Liver (tissue), 3 donors: ENCODE data around the gene NINJ1.
A peak's percentile ranks its signal among the peaks of the same experiment; 100 is the strongest.

Experiments
- EGR1 ChIP-seq, 2 donors: IDR thresholded peaks; 2 replicates each; pipeline ENCODE4 v1.6.1; 2016 to 2018; ENCODE audit warnings: antibody characterized with exemption in 2 of 2, low read depth in 2 of 2
- FOXA1 ChIP-seq: IDR thresholded peaks from 2 replicates; pipeline ENCODE4 v1.6.1; 2016; ENCODE audit warnings: antibody characterized with exemption
- FOXA2 ChIP-seq: IDR thresholded peaks from 2 replicates; pipeline ENCODE4 v1.6.1; 2016; ENCODE audit warnings: antibody characterized with exemption
- JUND ChIP-seq, 2 donors: IDR thresholded peaks; 2 replicates each; pipeline ENCODE4 v1.6.1; 2016; ENCODE audit warnings: antibody characterized with exemption in 2 of 2
- RAD21 ChIP-seq, 2 donors: IDR thresholded peaks; 2 replicates each; pipeline ENCODE4 v1.6.1; 2016; ENCODE audit warnings: antibody characterized with exemption in 2 of 2, mild to moderate bottlenecking in 2 of 2
- RXRA ChIP-seq, 2 donors: IDR thresholded peaks; 2 replicates each; pipeline ENCODE4 v1.6.1; 2017 to 2018; ENCODE audit warnings: antibody characterized with exemption in 2 of 2, mild to moderate bottlenecking in 1 of 2
- SP1 ChIP-seq: IDR thresholded peaks from 2 replicates; pipeline ENCODE4 v1.6.1; 2018; ENCODE audit warnings: antibody characterized with exemption, mild to moderate bottlenecking
- TAF1 ChIP-seq: conservative IDR thresholded peaks from 2 replicates; pipeline ENCODE4 v1.6.1; 2016; ENCODE audit warnings: antibody characterized with exemption, mild to moderate bottlenecking
- YY1 ChIP-seq: IDR thresholded peaks from 2 replicates; pipeline ENCODE4 v1.6.1; 2016; ENCODE audit warnings: antibody characterized with exemption, mild to moderate bottlenecking
- TF ChIP-seq, protein P1 (sequence below): fragments of 150-350 bp; IDR thresholded peaks from 2 replicates; pipeline ENCODE4 v1.5.1; 2017; ENCODE audit warnings: improper control_type of control experiment, low read depth, low read length; ENCODE audit not compliant: missing input control
- TF ChIP-seq, protein P2 (sequence below): IDR thresholded peaks from 2 replicates; pipeline ENCODE4 v1.6.1; 2016; ENCODE audit warnings: antibody characterized with exemption
- TF ChIP-seq, protein P3 (sequence below): IDR thresholded peaks from 2 replicates; pipeline ENCODE4 v1.6.1; 2016; ENCODE audit warnings: antibody characterized with exemption, mild to moderate bottlenecking
- donor health status: healthy.
- donor health status: healthy.

DNA sequence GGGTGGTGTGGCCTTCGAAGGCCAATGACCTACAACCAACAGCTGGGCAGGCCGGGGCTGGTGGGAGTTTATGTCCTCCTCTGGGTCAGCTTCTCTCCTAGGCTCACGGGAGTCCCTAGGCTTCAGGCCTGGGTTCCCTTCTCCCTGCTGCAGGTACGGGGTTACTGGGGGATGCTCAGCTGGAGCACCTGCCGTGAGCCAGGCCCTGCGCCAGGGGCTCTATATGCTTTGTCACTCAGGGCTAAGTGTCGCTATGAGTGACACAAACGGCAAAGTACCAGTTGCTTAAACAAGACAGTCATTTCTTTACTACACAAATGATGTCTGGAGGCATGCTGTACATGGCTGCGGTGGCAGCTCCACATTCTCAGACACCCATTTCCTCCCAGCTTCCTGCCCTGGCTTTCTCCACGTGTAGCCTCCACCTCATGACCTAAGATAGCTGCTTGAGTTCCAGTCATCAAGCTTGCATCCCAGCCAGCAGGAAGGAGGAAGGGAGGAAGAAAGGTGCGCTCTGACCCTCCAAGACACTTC is 22.5 kb upstream of the NINJ1 start:
- TF ChIP-seq RXRA (IDR thresholded peaks at IDR 0.05) (no peak), JUND (IDR thresholded peaks at IDR 0.05) (no peak), RAD21 (IDR thresholded peaks at IDR 0.05) (no peak), FOXA1 (no peak), SP1 (no peak), FOXA2 (no peak), TAF1 (no peak), EGR1 (IDR thresholded peaks at IDR 0.05; ENCODE audit: low read depth in 2 of 2) (peak; percentile 71 to 80), YY1 (no peak)
- TF ChIP-seq, protein P1, sequence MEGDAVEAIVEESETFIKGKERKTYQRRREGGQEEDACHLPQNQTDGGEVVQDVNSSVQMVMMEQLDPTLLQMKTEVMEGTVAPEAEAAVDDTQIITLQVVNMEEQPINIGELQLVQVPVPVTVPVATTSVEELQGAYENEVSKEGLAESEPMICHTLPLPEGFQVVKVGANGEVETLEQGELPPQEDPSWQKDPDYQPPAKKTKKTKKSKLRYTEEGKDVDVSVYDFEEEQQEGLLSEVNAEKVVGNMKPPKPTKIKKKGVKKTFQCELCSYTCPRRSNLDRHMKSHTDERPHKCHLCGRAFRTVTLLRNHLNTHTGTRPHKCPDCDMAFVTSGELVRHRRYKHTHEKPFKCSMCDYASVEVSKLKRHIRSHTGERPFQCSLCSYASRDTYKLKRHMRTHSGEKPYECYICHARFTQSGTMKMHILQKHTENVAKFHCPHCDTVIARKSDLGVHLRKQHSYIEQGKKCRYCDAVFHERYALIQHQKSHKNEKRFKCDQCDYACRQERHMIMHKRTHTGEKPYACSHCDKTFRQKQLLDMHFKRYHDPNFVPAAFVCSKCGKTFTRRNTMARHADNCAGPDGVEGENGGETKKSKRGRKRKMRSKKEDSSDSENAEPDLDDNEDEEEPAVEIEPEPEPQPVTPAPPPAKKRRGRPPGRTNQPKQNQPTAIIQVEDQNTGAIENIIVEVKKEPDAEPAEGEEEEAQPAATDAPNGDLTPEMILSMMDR = no peak
- TF ChIP-seq, protein P2, sequence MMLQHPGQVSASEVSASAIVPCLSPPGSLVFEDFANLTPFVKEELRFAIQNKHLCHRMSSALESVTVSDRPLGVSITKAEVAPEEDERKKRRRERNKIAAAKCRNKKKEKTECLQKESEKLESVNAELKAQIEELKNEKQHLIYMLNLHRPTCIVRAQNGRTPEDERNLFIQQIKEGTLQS = no peak
- TF ChIP-seq, protein P3, sequence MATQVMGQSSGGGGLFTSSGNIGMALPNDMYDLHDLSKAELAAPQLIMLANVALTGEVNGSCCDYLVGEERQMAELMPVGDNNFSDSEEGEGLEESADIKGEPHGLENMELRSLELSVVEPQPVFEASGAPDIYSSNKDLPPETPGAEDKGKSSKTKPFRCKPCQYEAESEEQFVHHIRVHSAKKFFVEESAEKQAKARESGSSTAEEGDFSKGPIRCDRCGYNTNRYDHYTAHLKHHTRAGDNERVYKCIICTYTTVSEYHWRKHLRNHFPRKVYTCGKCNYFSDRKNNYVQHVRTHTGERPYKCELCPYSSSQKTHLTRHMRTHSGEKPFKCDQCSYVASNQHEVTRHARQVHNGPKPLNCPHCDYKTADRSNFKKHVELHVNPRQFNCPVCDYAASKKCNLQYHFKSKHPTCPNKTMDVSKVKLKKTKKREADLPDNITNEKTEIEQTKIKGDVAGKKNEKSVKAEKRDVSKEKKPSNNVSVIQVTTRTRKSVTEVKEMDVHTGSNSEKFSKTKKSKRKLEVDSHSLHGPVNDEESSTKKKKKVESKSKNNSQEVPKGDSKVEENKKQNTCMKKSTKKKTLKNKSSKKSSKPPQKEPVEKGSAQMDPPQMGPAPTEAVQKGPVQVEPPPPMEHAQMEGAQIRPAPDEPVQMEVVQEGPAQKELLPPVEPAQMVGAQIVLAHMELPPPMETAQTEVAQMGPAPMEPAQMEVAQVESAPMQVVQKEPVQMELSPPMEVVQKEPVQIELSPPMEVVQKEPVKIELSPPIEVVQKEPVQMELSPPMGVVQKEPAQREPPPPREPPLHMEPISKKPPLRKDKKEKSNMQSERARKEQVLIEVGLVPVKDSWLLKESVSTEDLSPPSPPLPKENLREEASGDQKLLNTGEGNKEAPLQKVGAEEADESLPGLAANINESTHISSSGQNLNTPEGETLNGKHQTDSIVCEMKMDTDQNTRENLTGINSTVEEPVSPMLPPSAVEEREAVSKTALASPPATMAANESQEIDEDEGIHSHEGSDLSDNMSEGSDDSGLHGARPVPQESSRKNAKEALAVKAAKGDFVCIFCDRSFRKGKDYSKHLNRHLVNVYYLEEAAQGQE = no peak
